SK-N-SH (cell line): ENCODE results near the gene FBP1. TPM values are rescaled to one million over a fixed set of nuclear protein-coding genes. Genes with fewer than 3 reads are reported as not detected.

ENCODE experiments used
- CTCF ChIA-PET: fragments of 300-600, 350-600 bp; formaldehyde crosslinking; extraction: SDS; loops from one replicate; lab custom pipeline; 2021; lab: Yijun Ruan, JAX
- POLR2A ChIA-PET: fragments of 350-600 bp; sonication (Branson Sonifier 250); formaldehyde crosslinking; extraction: SDS; loops from one replicate; lab custom pipeline; 2020; ENCODE audit warnings: antibody characterized with exemption, inconsistent platforms; lab: Yijun Ruan, JAX
- DNase-seq: peaks from one replicate; pipeline ENCODE4 v3.0.0; 2012
- H2AFZ ChIP-seq: fragments of 200-600 bp; sonication (generic); 2 replicates; pipeline ENCODE4 v1.8.1; 2016; ENCODE audit warnings: antibody characterized with exemption, mild to moderate bottlenecking, low read depth
- H3F3A ChIP-seq: fragments of 200-600 bp; sonication (generic); replicated peaks from 2 replicates; pipeline ENCODE3; 2016; ENCODE audit warnings: antibody characterized with exemption, mild to moderate bottlenecking; ENCODE audit not compliant: insufficient read depth
- H3K27ac ChIP-seq, 2 experiments: fragments of 200-500 bp in 1 of 2; fragments of 200-600 bp in 1 of 2; sonication (Bioruptor generic) in 1 of 2; sonication (generic), shearing (Covaris generic) in 1 of 2; 2 replicates each; pipeline versions ENCODE4 v1.5.1 to v1.6.1; 2014 to 2016; ENCODE audit warnings: low read depth in 2 of 2, inconsistent platforms in 1 of 2, low read length in 1 of 2, mild to moderate bottlenecking in 1 of 2, mixed read lengths in 1 of 2
- H3K27me3 ChIP-seq: fragments of 200-600 bp; sonication (generic), shearing (Covaris generic); 2 replicates; pipeline ENCODE4 v1.6.1; 2016; ENCODE audit warnings: mixed run types; ENCODE audit not compliant: insufficient read depth
- H3K36me3 ChIP-seq, 2 experiments: fragments of 200-500 bp in 1 of 2; fragments of 200-600 bp in 1 of 2; sonication (Bioruptor generic) in 1 of 2; sonication (generic) in 1 of 2; replicated peaks in 1 of 2; 2 replicates each; pipeline versions ENCODE3 to v1.5.1; 2014 to 2016; ENCODE audit warnings: low read length in 1 of 2, mild to moderate bottlenecking in 1 of 2; ENCODE audit not compliant: insufficient read depth in 2 of 2, control insufficient read depth in 1 of 2
- H3K4me1 ChIP-seq, 2 experiments: fragments of 200-500 bp in 1 of 2; fragments of 200-600 bp in 1 of 2; sonication (Bioruptor generic) in 1 of 2; sonication (generic), shearing (Covaris generic) in 1 of 2; 2 replicates each; pipeline versions ENCODE4 v1.5.1 to v1.6.1; 2014 to 2016; ENCODE audit warnings: low read depth in 1 of 2, low read length in 1 of 2, mixed run types in 1 of 2; ENCODE audit not compliant: insufficient read depth in 2 of 2, control insufficient read depth in 1 of 2
- H3K4me2 ChIP-seq: fragments of 200-600 bp; sonication (generic), shearing (Covaris generic); 2 replicates; pipeline ENCODE4 v1.6.1; 2017; ENCODE audit warnings: mixed run types
- H3K4me3 ChIP-seq, 2 experiments: fragments of 200-500 bp in 1 of 2; fragments of 200-600 bp in 1 of 2; sonication (Bioruptor generic) in 1 of 2; sonication (generic), shearing (Covaris generic) in 1 of 2; 2 replicates each; pipeline versions ENCODE4 v1.5.1 to v1.8.1; 2014 to 2016; ENCODE audit warnings: low read depth in 2 of 2, inconsistent platforms in 1 of 2, low read length in 1 of 2, mild to moderate bottlenecking in 1 of 2, mixed read lengths in 1 of 2, moderate library complexity in 1 of 2
- H3K79me2 ChIP-seq: fragments of 200-600 bp; sonication (generic); 2 replicates; pipeline ENCODE4 v1.8.1; 2017; ENCODE audit warnings: mild to moderate bottlenecking; ENCODE audit not compliant: insufficient read depth
- H3K9ac ChIP-seq: fragments of 200-600 bp; sonication (generic); 2 replicates; pipeline ENCODE4 v1.6.1; 2017; ENCODE audit warnings: mixed run types
- H3K9me2 ChIP-seq: fragments of 200-600 bp; sonication (generic); 2 replicates; pipeline ENCODE4 v1.6.1; 2017; ENCODE audit warnings: mixed run types
- H3K9me3 ChIP-seq: fragments of 200-600 bp; sonication (generic); 2 replicates; pipeline ENCODE4 v1.6.1; 2017; ENCODE audit warnings: mixed run types, mild to moderate bottlenecking, moderate library complexity
- H4K20me1 ChIP-seq: fragments of 200-600 bp; sonication (generic); 2 replicates; pipeline ENCODE4 v1.6.1; 2017; ENCODE audit warnings: mild to moderate bottlenecking, mixed run types; ENCODE audit not compliant: insufficient read depth
- CHD2 ChIP-seq: fragments of 150-350 bp; IDR thresholded peaks from 2 replicates; pipeline ENCODE4 v1.6.1; 2018; ENCODE audit warnings: low read length; ENCODE audit not compliant: partially characterized antibody
- ELF1 ChIP-seq: IDR thresholded peaks from 2 replicates; pipeline ENCODE4 v1.4.0; 2012
- EP300 ChIP-seq, 2 experiments: IDR thresholded peaks; 2 replicates each; pipeline versions ENCODE4 v1.4.0 to v1.6.1; 2012; ENCODE audit warnings: borderline replicate concordance in 1 of 2, low read depth in 1 of 2, low read length in 1 of 2
- FOSL2 ChIP-seq: IDR thresholded peaks from 2 replicates; pipeline ENCODE4 v1.4.0; 2012; ENCODE audit warnings: low read depth, mild to moderate bottlenecking, moderate library complexity, borderline replicate concordance
- FOXJ3 ChIP-seq: sonication (generic); formaldehyde crosslinking; IDR thresholded peaks from 2 replicates; pipeline ENCODE4 v1.5.1; 2020; ENCODE audit warnings: mild to moderate bottlenecking, missing genetic modification reagents
- GABPA ChIP-seq: IDR thresholded peaks from 2 replicates; pipeline ENCODE4 v1.4.0; 2012; ENCODE audit warnings: low read depth, mild to moderate bottlenecking
- GATA2 ChIP-seq: sonication (generic); formaldehyde crosslinking; IDR thresholded peaks from 2 replicates; pipeline ENCODE4 v1.5.0; 2020; ENCODE audit warnings: mild to moderate bottlenecking, missing genetic modification reagents
- MXI1 ChIP-seq: IDR thresholded peaks from 2 replicates; pipeline ENCODE4 v1.6.1; 2012; ENCODE audit warnings: mild to moderate bottlenecking, low read depth, low read length, improper control_type of control experiment
- NRF1 ChIP-seq: IDR thresholded peaks from 2 replicates; pipeline ENCODE4 v1.6.1; 2012; ENCODE audit warnings: low read depth, mild to moderate bottlenecking, low read length
- POLR2AphosphoS5 ChIP-seq: IDR thresholded peaks from 2 replicates; pipeline ENCODE4 v1.6.1; 2012; ENCODE audit warnings: low read depth, low read length
- RAD21 ChIP-seq: IDR thresholded peaks from 2 replicates; pipeline ENCODE4 v1.6.1; 2012; ENCODE audit warnings: mild to moderate bottlenecking, low read length
- RCOR1 ChIP-seq: fragments of 150-350 bp; IDR thresholded peaks from 2 replicates; pipeline ENCODE4 v1.6.1; 2017; ENCODE audit warnings: antibody characterized with exemption, low read length
- RFX5 ChIP-seq: IDR thresholded peaks from 2 replicates; pipeline ENCODE4 v1.6.1; 2012; ENCODE audit warnings: mild to moderate bottlenecking, improper control_type of control experiment, low read length
- RXRA ChIP-seq: IDR thresholded peaks from 2 replicates; pipeline ENCODE4 v1.4.0; 2012; ENCODE audit warnings: low read depth, mild to moderate bottlenecking, borderline replicate concordance
- SIN3A ChIP-seq: IDR thresholded peaks from 2 replicates; pipeline ENCODE4 v1.6.1; 2012; ENCODE audit warnings: low read depth, mild to moderate bottlenecking, low read length, moderate library complexity, borderline replicate concordance
- SMC3 ChIP-seq: IDR thresholded peaks from 2 replicates; pipeline ENCODE4 v1.6.1; 2012; ENCODE audit warnings: low read depth, low read length, improper control_type of control experiment
- TCF12 ChIP-seq: IDR thresholded peaks from 2 replicates; pipeline ENCODE4 v1.4.0; 2012
- TEAD4 ChIP-seq: IDR thresholded peaks from 2 replicates; pipeline ENCODE4 v1.4.0; 2012; ENCODE audit warnings: mild to moderate bottlenecking, borderline replicate concordance; ENCODE audit not compliant: insufficient read depth
- WGBS: methylation state at CpG from one replicate; pipeline ENCODE4 v1.1.6; 2017; ENCODE audit warnings: low lambda C conversion rate; 5-methylcytosine and 5-hydroxymethylcytosine counted together
- polyA plus RNA-seq, 3 experiments: library from polyadenylated mRNA; depleted of rRNA; stranded (reverse); fragments of >200 nt; gene quantifications; 2 replicates each; pipeline ENCODE4 v1.2.3, GENCODE V29; 2012
- TF ChIP-seq, protein P1 (sequence below): fragments of 200-600 bp; sonication (generic); IDR thresholded peaks from 2 replicates; pipeline ENCODE4 v1.6.1; 2017; ENCODE audit warnings: antibody characterized with exemption, mild to moderate bottlenecking, moderate library complexity
- TF ChIP-seq, protein P2 (sequence below): IDR thresholded peaks from 2 replicates; pipeline ENCODE4 v1.4.0; 2012; ENCODE audit warnings: low read depth, borderline replicate concordance
- TF ChIP-seq, protein P3 (sequence below): IDR thresholded peaks from 2 replicates; pipeline ENCODE4 v1.4.0; 2012; ENCODE audit warnings: low read depth, borderline replicate concordance
- TF ChIP-seq, protein P4 (sequence below): fragments of 150-350 bp; IDR thresholded peaks from 2 replicates; pipeline ENCODE4 v1.6.1; 2017; ENCODE audit warnings: antibody characterized with exemption, low read length, low read depth, borderline replicate concordance

FBP1 gene
- polyA plus RNA-seq, 1 of the 3 experiments (the other 2 are of a cell fraction) = not detected

DNA sequence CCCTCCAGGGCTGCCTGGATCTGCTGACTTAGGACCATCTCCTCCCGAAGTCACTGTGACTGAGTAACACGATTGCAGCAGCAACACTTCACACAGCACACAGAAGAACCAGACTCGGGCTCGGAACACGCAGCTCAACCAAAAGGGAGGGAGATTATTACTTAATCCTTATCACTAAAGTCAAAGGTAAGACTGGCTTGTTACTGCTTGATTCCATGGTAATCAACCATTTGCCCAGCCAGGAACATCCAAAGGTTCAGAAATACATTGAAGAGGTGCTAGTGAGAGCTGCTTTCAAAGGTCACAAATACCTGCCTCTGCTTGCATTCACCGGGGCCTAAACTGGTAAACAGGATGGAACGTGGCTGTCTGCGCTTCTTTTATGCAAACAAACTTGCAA is 7.7 kb downstream of the FBP1 start:
- no peaks in the 10 kb centered on the region for H4K20me1 ChIP-seq
- H3K4me2 ChIP-seq = no peak overlapping the region
- H3K27ac ChIP-seq = no peak overlapping the region
- no peak overlapping the region for H2AFZ ChIP-seq
- H3K4me3 ChIP-seq = no peak overlapping the region
- WGBS = 74% methylated on average over 8 of the region's 8 CpGs
- no peaks in the 10 kb centered on the region for H3K9me3 ChIP-seq
- H3K27me3 ChIP-seq = no peaks in the 10 kb centered on the region; the same call in 1 of the 2 replicates
- H3K79me2 ChIP-seq = no peaks in the 10 kb centered on the region
- H3K36me3 ChIP-seq = no peaks in the 10 kb centered on the region
- H3K4me1 ChIP-seq = peaks cover 0 to 15% of the 10 kb centered on the region in 2 experiments; a peak in 1 of 4 replicates
- H3K9me2 ChIP-seq = no peaks in the 10 kb centered on the region
- no peak for DNase-seq
- ChIA-PET POLR2A (no interaction called here), CTCF (interaction anchor here (1.0 to 1.1 kb wide), 2 partner anchors 13 to 37 kb away, joined by 3 read pairs; no protein-coding TSS in a partner anchor)
- H3K9ac ChIP-seq = no peak overlapping the region
- no peaks in the 10 kb centered on the region for H3F3A ChIP-seq
- TF ChIP-seq RCOR1 (no peak), GATA2 (CRISPR knock-in tag) (no peak), NRF1 (no peak), ELF1 (no peak), FOXJ3 (CRISPR knock-in tag) (no peak), SMC3 (no peak), SIN3A (no peak), FOSL2 (no peak), RXRA (no peak), POLR2AphosphoS5 (no peak)
- TF ChIP-seq, protein P1, sequence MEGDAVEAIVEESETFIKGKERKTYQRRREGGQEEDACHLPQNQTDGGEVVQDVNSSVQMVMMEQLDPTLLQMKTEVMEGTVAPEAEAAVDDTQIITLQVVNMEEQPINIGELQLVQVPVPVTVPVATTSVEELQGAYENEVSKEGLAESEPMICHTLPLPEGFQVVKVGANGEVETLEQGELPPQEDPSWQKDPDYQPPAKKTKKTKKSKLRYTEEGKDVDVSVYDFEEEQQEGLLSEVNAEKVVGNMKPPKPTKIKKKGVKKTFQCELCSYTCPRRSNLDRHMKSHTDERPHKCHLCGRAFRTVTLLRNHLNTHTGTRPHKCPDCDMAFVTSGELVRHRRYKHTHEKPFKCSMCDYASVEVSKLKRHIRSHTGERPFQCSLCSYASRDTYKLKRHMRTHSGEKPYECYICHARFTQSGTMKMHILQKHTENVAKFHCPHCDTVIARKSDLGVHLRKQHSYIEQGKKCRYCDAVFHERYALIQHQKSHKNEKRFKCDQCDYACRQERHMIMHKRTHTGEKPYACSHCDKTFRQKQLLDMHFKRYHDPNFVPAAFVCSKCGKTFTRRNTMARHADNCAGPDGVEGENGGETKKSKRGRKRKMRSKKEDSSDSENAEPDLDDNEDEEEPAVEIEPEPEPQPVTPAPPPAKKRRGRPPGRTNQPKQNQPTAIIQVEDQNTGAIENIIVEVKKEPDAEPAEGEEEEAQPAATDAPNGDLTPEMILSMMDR = no peak
- TF ChIP-seq, protein P2, sequence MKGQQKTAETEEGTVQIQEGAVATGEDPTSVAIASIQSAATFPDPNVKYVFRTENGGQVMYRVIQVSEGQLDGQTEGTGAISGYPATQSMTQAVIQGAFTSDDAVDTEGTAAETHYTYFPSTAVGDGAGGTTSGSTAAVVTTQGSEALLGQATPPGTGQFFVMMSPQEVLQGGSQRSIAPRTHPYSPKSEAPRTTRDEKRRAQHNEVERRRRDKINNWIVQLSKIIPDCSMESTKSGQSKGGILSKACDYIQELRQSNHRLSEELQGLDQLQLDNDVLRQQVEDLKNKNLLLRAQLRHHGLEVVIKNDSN = no peak

DNA sequence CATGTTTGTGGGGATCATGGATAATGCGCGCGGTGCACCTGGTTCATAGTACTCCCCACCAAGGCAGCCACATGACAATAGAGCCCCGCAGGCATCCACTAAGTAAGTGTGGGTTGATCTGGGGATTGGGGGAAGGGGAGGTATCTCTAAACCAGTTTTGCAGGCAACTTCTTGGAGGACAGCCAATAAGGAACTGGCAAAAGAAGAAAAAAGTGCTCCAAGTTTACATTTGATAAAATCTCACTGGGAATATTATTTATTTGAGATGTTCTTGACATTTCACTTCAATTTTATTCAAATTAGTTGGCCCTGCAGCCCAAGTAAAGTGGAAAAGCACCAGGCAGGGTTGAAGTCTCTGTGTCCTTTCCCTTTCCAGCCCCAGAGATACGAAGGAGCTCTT is 8.5 kb downstream of the FBP1 start:
- 83% methylated on average over 5 of the region's 5 CpGs for WGBS
- H4K20me1 ChIP-seq = no peaks in the 10 kb centered on the region
- H3K9ac ChIP-seq = no peak overlapping the region
- H3K79me2 ChIP-seq = no peaks in the 10 kb centered on the region
- no peak overlapping the region for H3K27ac ChIP-seq
- no peak for DNase-seq
- no peak overlapping the region for H2AFZ ChIP-seq
- POLR2A ChIA-PET = no interaction called here
- H3K4me3 ChIP-seq = no peak overlapping the region
- H3K27me3 ChIP-seq = no peaks in the 10 kb centered on the region; the same call in 1 of the 2 replicates
- CTCF ChIA-PET = interaction anchor here (1.1 kb wide), 1 partner anchor 12 kb away, joined by 3 read pairs; no protein-coding TSS in a partner anchor
- H3K9me3 ChIP-seq = no peaks in the 10 kb centered on the region
- H3F3A ChIP-seq = no peaks in the 10 kb centered on the region
- H3K4me2 ChIP-seq = no peak overlapping the region
- no peaks in the 10 kb centered on the region for H3K36me3 ChIP-seq
- peaks cover 0 to 15% of the 10 kb centered on the region in 2 experiments; a peak in 1 of 4 replicates for H3K4me1 ChIP-seq
- H3K9me2 ChIP-seq = no peaks in the 10 kb centered on the region
- TF ChIP-seq GATA2 (CRISPR knock-in tag) = no peak
- TF ChIP-seq TCF12 = no peak
- TF ChIP-seq CHD2 = no peak
- TF ChIP-seq TEAD4 = no peak
- TF ChIP-seq RFX5 = no peak
- TF ChIP-seq GABPA = no peak
- TF ChIP-seq, protein P2 = no peak
- TF ChIP-seq RAD21 = no peak
- TF ChIP-seq NRF1 = no peak
- TF ChIP-seq, protein P3, sequence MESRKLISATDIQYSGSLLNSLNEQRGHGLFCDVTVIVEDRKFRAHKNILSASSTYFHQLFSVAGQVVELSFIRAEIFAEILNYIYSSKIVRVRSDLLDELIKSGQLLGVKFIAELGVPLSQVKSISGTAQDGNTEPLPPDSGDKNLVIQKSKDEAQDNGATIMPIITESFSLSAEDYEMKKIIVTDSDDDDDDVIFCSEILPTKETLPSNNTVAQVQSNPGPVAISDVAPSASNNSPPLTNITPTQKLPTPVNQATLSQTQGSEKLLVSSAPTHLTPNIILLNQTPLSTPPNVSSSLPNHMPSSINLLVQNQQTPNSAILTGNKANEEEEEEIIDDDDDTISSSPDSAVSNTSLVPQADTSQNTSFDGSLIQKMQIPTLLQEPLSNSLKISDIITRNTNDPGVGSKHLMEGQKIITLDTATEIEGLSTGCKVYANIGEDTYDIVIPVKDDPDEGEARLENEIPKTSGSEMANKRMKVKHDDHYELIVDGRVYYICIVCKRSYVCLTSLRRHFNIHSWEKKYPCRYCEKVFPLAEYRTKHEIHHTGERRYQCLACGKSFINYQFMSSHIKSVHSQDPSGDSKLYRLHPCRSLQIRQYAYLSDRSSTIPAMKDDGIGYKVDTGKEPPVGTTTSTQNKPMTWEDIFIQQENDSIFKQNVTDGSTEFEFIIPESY = no peak
- no peak for TF ChIP-seq MXI1
- no peak for TF ChIP-seq ELF1
- no peak for TF ChIP-seq SIN3A
- TF ChIP-seq, protein P4, sequence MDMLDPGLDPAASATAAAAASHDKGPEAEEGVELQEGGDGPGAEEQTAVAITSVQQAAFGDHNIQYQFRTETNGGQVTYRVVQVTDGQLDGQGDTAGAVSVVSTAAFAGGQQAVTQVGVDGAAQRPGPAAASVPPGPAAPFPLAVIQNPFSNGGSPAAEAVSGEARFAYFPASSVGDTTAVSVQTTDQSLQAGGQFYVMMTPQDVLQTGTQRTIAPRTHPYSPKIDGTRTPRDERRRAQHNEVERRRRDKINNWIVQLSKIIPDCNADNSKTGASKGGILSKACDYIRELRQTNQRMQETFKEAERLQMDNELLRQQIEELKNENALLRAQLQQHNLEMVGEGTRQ = no peak
- no peak for TF ChIP-seq POLR2AphosphoS5
- TF ChIP-seq EP300 (IDR thresholded peaks at IDR 0.05; ENCODE audit: borderline replicate concordance in 1 of 2, low read depth in 1 of 2, low read length in 1 of 2) = no peak
